Thymus (tissue), 11 donors: ENCODE data around the gene CCDC89. TPM values are rescaled to one million over a fixed set of nuclear protein-coding genes. Genes with fewer than 3 reads are reported as not detected.

ENCODE experiments used
- DNase-seq, 9 donors: peaks; one replicate each; pipeline ENCODE4 v3.0.0-alpha.2; 2013; ENCODE audit warnings: low spot score in 9 of 9, low read depth in 6 of 9, missing footprints in 1 of 9
- H3K27ac ChIP-seq, 2 donors: one replicate each; pipeline ENCODE4 v1.5.1; 2013; ENCODE audit warnings: control low read depth in 1 of 2, low read depth in 1 of 2, low read length in 1 of 2, mild to moderate bottlenecking in 1 of 2, moderate library complexity in 1 of 2
- H3K27me3 ChIP-seq, 2 donors: one replicate each; pipeline ENCODE4 v1.5.1; 2013; ENCODE audit warnings: low read length in 1 of 2; ENCODE audit not compliant: control insufficient read depth in 2 of 2, insufficient read depth in 1 of 2
- H3K36me3 ChIP-seq, 2 donors: one replicate each; pipeline ENCODE4 v1.5.1; 2013; ENCODE audit warnings: low read length in 1 of 2, mild to moderate bottlenecking in 1 of 2, moderate library complexity in 1 of 2; ENCODE audit not compliant: control insufficient read depth in 2 of 2, insufficient read depth in 2 of 2
- H3K4me1 ChIP-seq, 2 donors: one replicate each; pipeline ENCODE4 v1.5.1; 2013; ENCODE audit warnings: low read length in 2 of 2; ENCODE audit not compliant: control insufficient read depth in 2 of 2, insufficient read depth in 2 of 2
- H3K4me3 ChIP-seq, 2 donors: one replicate each; pipeline ENCODE4 v1.5.1; 2013; ENCODE audit warnings: low read length in 2 of 2, control low read depth in 1 of 2, mild to moderate bottlenecking in 1 of 2
- H3K9me3 ChIP-seq, 2 donors: one replicate each; pipeline ENCODE4 v1.5.1; 2013; ENCODE audit warnings: low read length in 1 of 2, mild to moderate bottlenecking in 1 of 2; ENCODE audit not compliant: control insufficient read depth in 2 of 2, insufficient read depth in 1 of 2
- WGBS: extraction: QIAGEN DNeasy Blood & Tissue Kit; methylation state at CpG from one replicate; pipeline ENCODE4 v1.1.7; 2013; 5-methylcytosine and 5-hydroxymethylcytosine counted together
- polyA plus RNA-seq: library from polyadenylated mRNA; stranded (reverse); fragments of 200-250 nt; gene quantifications from one replicate; pipeline ENCODE4 v1.2.3, GENCODE V29; 2013
- total RNA-seq: library from RNA; stranded (reverse); fragments of 120-200 nt; gene quantifications from one replicate; pipeline ENCODE4 v1.2.4, GENCODE V29; 2013
- donor health status: healthy.

Gene CCDC89
- total and polyA plus RNA-seq, 2 donors, result 0.66 to 0.78 TPM

- H3K36me3 ChIP-seq, result no peaks in the 10 kb centered on the region
- H3K4me1 ChIP-seq, result no peaks in the 10 kb centered on the region
- H3K27me3 ChIP-seq, result peaks cover 0 to 2% of the 10 kb centered on the region in 2 donors
- 92% methylated on average over 7 of the region's 7 CpGs for WGBS
- no peak overlapping the region for H3K4me3 ChIP-seq
- H3K9me3 ChIP-seq, result no peaks in the 10 kb centered on the region
- no peak overlapping the region for H3K27ac ChIP-seq
- no peak for DNase-seq
Observed at GRCh38 chr11:85718126-85718943, 32.3 kb upstream of the CCDC89 start.

GRCh38 chr11:85717429-85717828 lies 31.4 kb upstream of the CCDC89 start:
- DNase-seq, result no peak
- no peak overlapping the region for H3K4me3 ChIP-seq
- no peaks in the 10 kb centered on the region for H3K36me3 ChIP-seq

GRCh38 chr11:85712953-85713352 lies 27.0 kb upstream of the CCDC89 start:
- 97% methylated on average over 3 of the region's 3 CpGs for WGBS
- H3K4me1 ChIP-seq, result no peaks in the 10 kb centered on the region
- H3K27me3 ChIP-seq, result no peaks in the 10 kb centered on the region
- no peaks in the 10 kb centered on the region for H3K36me3 ChIP-seq
- H3K4me3 ChIP-seq, result no peak overlapping the region
- no peaks in the 10 kb centered on the region for H3K9me3 ChIP-seq
- DNase-seq, result no peak
- H3K27ac ChIP-seq, result no peak overlapping the region

More at GRCh38 chr11:85717429-85717828, 31.4 kb upstream of the CCDC89 start:
- 90% methylated on average over 2 of the region's 2 CpGs for WGBS
- H3K9me3 ChIP-seq, result no peaks in the 10 kb centered on the region
- H3K27me3 ChIP-seq, result peaks cover 0 to 2% of the 10 kb centered on the region in 2 donors
- no peaks in the 10 kb centered on the region for H3K4me1 ChIP-seq
- no peak overlapping the region for H3K27ac ChIP-seq

GRCh38 chr11:85710917-85711316 lies 24.9 kb upstream of the CCDC89 start:
- Histone ChIP-seq H3K36me3 (no peaks in the 10 kb centered on the region), H3K27ac (no peak overlapping the region), H3K4me3 (no peak overlapping the region), H3K27me3 (no peaks in the 10 kb centered on the region), H3K4me1 (no peaks in the 10 kb centered on the region), H3K9me3 (no peaks in the 10 kb centered on the region)
- 92% methylated on average over 5 of the region's 5 CpGs for WGBS
- no peak for DNase-seq

GRCh38 chr11:85709941-85710702 lies 24.1 kb upstream of the CCDC89 start:
- WGBS, result 92% methylated on average over 5 of the region's 5 CpGs
- no peak for DNase-seq
- Histone ChIP-seq H3K4me3 (no peak overlapping the region), H3K27me3 (no peaks in the 10 kb centered on the region), H3K27ac (no peak overlapping the region), H3K4me1 (no peaks in the 10 kb centered on the region), H3K9me3 (no peaks in the 10 kb centered on the region), H3K36me3 (no peaks in the 10 kb centered on the region)

- H3K9me3 ChIP-seq, result no peaks in the 10 kb centered on the region
- H3K27ac ChIP-seq, result no peak overlapping the region
- H3K4me3 ChIP-seq, result no peak overlapping the region
- H3K4me1 ChIP-seq, result no peaks in the 10 kb centered on the region
- no peaks in the 10 kb centered on the region for H3K36me3 ChIP-seq
- no peaks in the 10 kb centered on the region for H3K27me3 ChIP-seq
- no peak for DNase-seq
Observed at GRCh38 chr11:85705800-85706199, 19.8 kb upstream of the CCDC89 start.

- WGBS, result 98% methylated on average over 3 of the region's 3 CpGs
- no peaks in the 10 kb centered on the region for H3K4me1 ChIP-seq
- no peak for DNase-seq
Observed at GRCh38 chr11:85704967-85705366, 19.0 kb upstream of the CCDC89 start.

GRCh38 chr11:85699957-85700741 lies 14.2 kb upstream of the CCDC89 start:
- no peaks in the 10 kb centered on the region for H3K4me1 ChIP-seq
- WGBS, result 74% methylated on average over 2 of the region's 2 CpGs
- no peaks in the 10 kb centered on the region for H3K27me3 ChIP-seq
- no peak overlapping the region for H3K4me3 ChIP-seq
- H3K9me3 ChIP-seq, result no peaks in the 10 kb centered on the region
- H3K27ac ChIP-seq, result no peak overlapping the region
- H3K36me3 ChIP-seq, result no peaks in the 10 kb centered on the region
- DNase-seq, result peak in 1 of 9 donors; percentile 11

More at GRCh38 chr11:85704967-85705366, 19.0 kb upstream of the CCDC89 start:
- Histone ChIP-seq H3K36me3 (no peaks in the 10 kb centered on the region), H3K27me3 (no peaks in the 10 kb centered on the region), H3K9me3 (no peaks in the 10 kb centered on the region), H3K4me3 (no peak overlapping the region), H3K27ac (no peak overlapping the region)

- WGBS, result 95% methylated on average over 1 of the region's 1 CpG
- Histone ChIP-seq H3K4me1 (no peaks in the 10 kb centered on the region), H3K27me3 (no peaks in the 10 kb centered on the region), H3K4me3 (no peak overlapping the region), H3K9me3 (no peaks in the 10 kb centered on the region), H3K36me3 (no peaks in the 10 kb centered on the region), H3K27ac (no peak overlapping the region)
- no peak for DNase-seq
Observed at GRCh38 chr11:85698195-85698594, 12.2 kb upstream of the CCDC89 start.
